HL-60 (cell line): Measurements from ENCODE around the gene EGR4.

Experiments used
- DNase-seq, 2 experiments: peaks; one replicate each; pipeline ENCODE4 v3.0.0-alpha.2; 2010 to 2020; ENCODE audit warnings: low read depth in 1 of 2, low spot score in 1 of 2
- H3K27ac ChIP-seq: fragments of 250-450 bp; sonication (Bioruptor Pico); replicated peaks from 2 replicates; pipeline ENCODE4 v1.5.1; 2020; ENCODE audit warnings: mild to moderate bottlenecking, moderate library complexity
- H3K27me3 ChIP-seq: fragments of 250-450 bp; sonication (Bioruptor Pico); 2 replicates; pipeline ENCODE4 v1.5.1; 2021; ENCODE audit warnings: mild to moderate bottlenecking, moderate library complexity; ENCODE audit not compliant: insufficient read depth, poor library complexity, severe bottlenecking
- H3K4me3 ChIP-seq: replicated peaks from 2 replicates; pipeline ENCODE4 v1.5.1; 2011; ENCODE audit warnings: mild to moderate bottlenecking, control low read depth, low read length; ENCODE audit not compliant: insufficient read depth
- CTCF ChIP-seq: IDR thresholded peaks from one replicate; pipeline ENCODE4 v1.5.1; 2011; ENCODE audit warnings: low read length, control low read depth, inconsistent platforms; ENCODE audit not compliant: insufficient read depth
- GABPA ChIP-seq: IDR thresholded peaks from 2 replicates; pipeline ENCODE4 v1.6.1; 2012; ENCODE audit warnings: low read depth
- POLR2AphosphoS5 ChIP-seq: IDR thresholded peaks from 2 replicates; pipeline ENCODE4 v1.6.1; 2012; ENCODE audit warnings: low read depth
- REST ChIP-seq: IDR thresholded peaks from 2 replicates; pipeline ENCODE4 v1.6.1; 2012; ENCODE audit warnings: low read depth; ENCODE audit not compliant: insufficient replicate concordance
- SPI1 ChIP-seq: IDR thresholded peaks from 2 replicates; pipeline ENCODE4 v1.6.1; 2012; ENCODE audit warnings: low read depth, mild to moderate bottlenecking, borderline replicate concordance

The EGR4 gene

GRCh38 chr2:73291461-73292315, 1.7 kb downstream of the EGR4 start:
- no peak overlapping the region for H3K27ac ChIP-seq
- no peak overlapping the region for H3K4me3 ChIP-seq
- peaks cover 39% of the 10 kb centered on the region for H3K27me3 ChIP-seq
- peak in 1 of 2 experiments; percentile 20 for DNase-seq
- TF ChIP-seq SPI1 (peak; percentile 30; the same call in 1 of the 2 replicates), POLR2AphosphoS5 (no peak), CTCF (no peak), REST (peak; percentile 39), GABPA (no peak)

- TF ChIP-seq REST (peak; percentile 98), POLR2AphosphoS5 (no peak)
- Histone ChIP-seq H3K4me3 (no peak overlapping the region), H3K27me3 (peaks cover 36% of the 10 kb centered on the region), H3K27ac (no peak overlapping the region)
- peak; percentile 36 to 46 for DNase-seq
These were observed 2.3 kb downstream of the EGR4 start for GRCh38 chr2:73291093-73291460.

GRCh38 chr2:73290049-73290839, 3.1 kb downstream of the EGR4 start:
- DNase-seq: peak; percentile 40 to 56
- no peak overlapping the region for H3K4me3 ChIP-seq
- TF ChIP-seq CTCF (peak; percentile 81), SPI1 (no peak), GABPA (no peak), REST (peak; percentile 67)
- H3K27ac ChIP-seq: no peak overlapping the region
- H3K27me3 ChIP-seq: peaks cover 32% of the 10 kb centered on the region
